ENCODE measurements around the gene SCAPER.

Gene SCAPER

DNA sequence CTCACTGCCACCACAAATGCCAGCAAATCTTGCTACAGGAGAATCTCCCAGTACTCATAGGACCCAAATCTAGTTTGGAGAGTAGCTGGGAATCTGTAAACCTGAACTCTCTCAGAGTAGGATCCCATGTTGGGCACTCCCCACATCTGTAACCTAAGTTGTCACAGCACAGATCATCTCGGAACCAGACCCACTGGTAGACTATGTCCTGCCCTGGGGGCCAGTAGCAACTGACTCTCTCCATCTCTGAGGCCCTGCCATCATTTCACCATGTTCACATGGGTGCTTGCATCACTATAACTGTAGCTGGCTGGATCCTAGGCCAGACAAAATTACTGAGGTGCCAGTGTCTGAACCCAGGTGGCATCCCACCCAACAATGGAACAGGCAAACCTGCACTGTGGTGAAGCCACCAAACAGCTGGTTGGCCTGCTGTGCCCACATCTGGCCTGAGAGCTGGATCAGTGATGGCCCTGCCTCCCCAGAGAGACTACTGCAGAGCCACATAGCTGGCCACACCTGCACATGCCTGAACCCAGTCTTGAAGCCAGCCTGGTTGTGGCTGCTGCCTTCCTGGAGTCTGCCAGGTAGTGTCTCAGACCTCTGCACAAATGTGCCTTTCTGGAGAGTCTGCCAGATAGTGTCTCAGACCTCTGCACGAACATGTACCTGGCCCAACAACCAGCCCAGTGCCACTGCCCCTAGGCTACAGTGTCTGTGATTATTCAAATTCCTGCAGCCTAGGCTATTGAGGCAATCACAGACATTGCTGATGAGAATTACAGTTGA is 486.6 kb downstream of the SCAPER start:
- DNase-seq (ENCODE audit: low spot score) (no peak), ATAC-seq (ENCODE audit: low read depth) (peak; percentile 57)
- Histone ChIP-seq H3K27ac (ENCODE audit: poor library complexity, severe bottlenecking) (no peak overlapping the region), H3K4me3 (ENCODE audit: severe bottlenecking) (no peak overlapping the region), H3K36me3 (ENCODE audit: low read depth) (no peaks in the 10 kb centered on the region), H3K27me3 (ENCODE audit: insufficient read depth, poor library complexity, severe bottlenecking) (no peaks in the 10 kb centered on the region), H3K9me3 (ENCODE audit: severe bottlenecking) (no peaks in the 10 kb centered on the region), H3K4me1 (ENCODE audit: insufficient read depth, poor library complexity, severe bottlenecking) (no peaks in the 10 kb centered on the region)
- TF ChIP-seq, protein P1, sequence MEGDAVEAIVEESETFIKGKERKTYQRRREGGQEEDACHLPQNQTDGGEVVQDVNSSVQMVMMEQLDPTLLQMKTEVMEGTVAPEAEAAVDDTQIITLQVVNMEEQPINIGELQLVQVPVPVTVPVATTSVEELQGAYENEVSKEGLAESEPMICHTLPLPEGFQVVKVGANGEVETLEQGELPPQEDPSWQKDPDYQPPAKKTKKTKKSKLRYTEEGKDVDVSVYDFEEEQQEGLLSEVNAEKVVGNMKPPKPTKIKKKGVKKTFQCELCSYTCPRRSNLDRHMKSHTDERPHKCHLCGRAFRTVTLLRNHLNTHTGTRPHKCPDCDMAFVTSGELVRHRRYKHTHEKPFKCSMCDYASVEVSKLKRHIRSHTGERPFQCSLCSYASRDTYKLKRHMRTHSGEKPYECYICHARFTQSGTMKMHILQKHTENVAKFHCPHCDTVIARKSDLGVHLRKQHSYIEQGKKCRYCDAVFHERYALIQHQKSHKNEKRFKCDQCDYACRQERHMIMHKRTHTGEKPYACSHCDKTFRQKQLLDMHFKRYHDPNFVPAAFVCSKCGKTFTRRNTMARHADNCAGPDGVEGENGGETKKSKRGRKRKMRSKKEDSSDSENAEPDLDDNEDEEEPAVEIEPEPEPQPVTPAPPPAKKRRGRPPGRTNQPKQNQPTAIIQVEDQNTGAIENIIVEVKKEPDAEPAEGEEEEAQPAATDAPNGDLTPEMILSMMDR (IDR thresholded peaks at IDR 0.05; ENCODE audit: poor library complexity, severe bottlenecking): no peak

GRCh38 chr15:76401285-76401684 is 503.9 kb downstream of the SCAPER start:
- no peak for DNase-seq (ENCODE audit: low spot score)
- peak; percentile 88 for ATAC-seq (ENCODE audit: low read depth)
- TF ChIP-seq, protein P1 (IDR thresholded peaks at IDR 0.05; ENCODE audit: poor library complexity, severe bottlenecking): no peak
- no peak overlapping the region for H3K27ac ChIP-seq (ENCODE audit: poor library complexity, severe bottlenecking)
- H3K9me3 ChIP-seq (ENCODE audit: severe bottlenecking): peaks cover 3% of the 10 kb centered on the region
- no peak overlapping the region for H3K4me3 ChIP-seq (ENCODE audit: severe bottlenecking)
- no peaks in the 10 kb centered on the region for H3K27me3 ChIP-seq (ENCODE audit: insufficient read depth, poor library complexity, severe bottlenecking)
- H3K4me1 ChIP-seq (ENCODE audit: insufficient read depth, poor library complexity, severe bottlenecking): peaks cover 7% of the 10 kb centered on the region
- no peaks in the 10 kb centered on the region for H3K36me3 ChIP-seq (ENCODE audit: low read depth)

GRCh38 chr15:76398317-76399104 is 506.6 kb downstream of the SCAPER start:
- no peaks in the 10 kb centered on the region for H3K36me3 ChIP-seq (ENCODE audit: low read depth)
- TF ChIP-seq, protein P1 (IDR thresholded peaks at IDR 0.05; ENCODE audit: poor library complexity, severe bottlenecking): no peak
- peaks cover 7% of the 10 kb centered on the region for H3K4me1 ChIP-seq (ENCODE audit: insufficient read depth, poor library complexity, severe bottlenecking)
- no peak overlapping the region for H3K4me3 ChIP-seq (ENCODE audit: severe bottlenecking)
- no peaks in the 10 kb centered on the region for H3K27me3 ChIP-seq (ENCODE audit: insufficient read depth, poor library complexity, severe bottlenecking)
- ATAC-seq (ENCODE audit: low read depth) (no peak), DNase-seq (ENCODE audit: low spot score) (no peak)
- H3K27ac ChIP-seq (ENCODE audit: poor library complexity, severe bottlenecking): no peak overlapping the region
- peaks cover 5% of the 10 kb centered on the region for H3K9me3 ChIP-seq (ENCODE audit: severe bottlenecking)

GRCh38 chr15:76393614-76394013 is 511.5 kb downstream of the SCAPER start:
- DNase-seq (ENCODE audit: low spot score): no peak

More at GRCh38 chr15:76393614-76394013, 511.5 kb downstream of the SCAPER start:
- Histone ChIP-seq H3K27me3 (ENCODE audit: insufficient read depth, poor library complexity, severe bottlenecking) (no peaks in the 10 kb centered on the region), H3K4me3 (ENCODE audit: severe bottlenecking) (no peak overlapping the region), H3K27ac (ENCODE audit: poor library complexity, severe bottlenecking) (no peak overlapping the region), H3K36me3 (ENCODE audit: low read depth) (no peaks in the 10 kb centered on the region), H3K9me3 (ENCODE audit: severe bottlenecking) (peaks cover 5% of the 10 kb centered on the region), H3K4me1 (ENCODE audit: insufficient read depth, poor library complexity, severe bottlenecking) (no peaks in the 10 kb centered on the region)
- no peak for ATAC-seq (ENCODE audit: low read depth)
- TF ChIP-seq, protein P1 (IDR thresholded peaks at IDR 0.05; ENCODE audit: poor library complexity, severe bottlenecking): no peak
